HepG2 (cell line): ENCODE data around the gene ZBTB32. TPM values are rescaled to one million over a fixed set of nuclear protein-coding genes. Genes with fewer than 3 reads are reported as not detected.

Experiments
- ATAC-seq: fragments of 200-7000 bp; cut with Tn5 transposase; 3 replicates; pipeline ENCODE4 v1.9.1; 2020; ENCODE audit warnings: mild to moderate bottlenecking, moderate library complexity
- BruUV-seq: library from RNA; stranded (reverse); fragments of 400-500 nt; replicated peaks from 2 replicates; lab custom pipeline; 2021; lab: Mats Ljungman, UMichigan
- CTCF ChIA-PET: fragments of 300-600 bp; formaldehyde crosslinking; extraction: SDS; loops from one replicate; lab custom pipeline; 2021; ENCODE audit warnings: low total read pairs, inconsistent platforms, low intra/inter-chr PET ratio; lab: Yijun Ruan, JAX
- POLR2A ChIA-PET: fragments of 350-600 bp; sonication (Branson Sonifier 250); formaldehyde crosslinking; loops from one replicate; lab custom pipeline; 2020; ENCODE audit warnings: antibody characterized with exemption, inconsistent platforms; lab: Yijun Ruan, JAX
- DNase-seq: peaks from one replicate; pipeline ENCODE4 v3.0.0-alpha.2; 2015; ENCODE audit warnings: low spot score
- FAIRE-seq: peaks from 3 replicates; lab custom pipeline; 2011; peaks lifted over from hg19 to GRCh38; lab: Jason Lieb, UNC
- H2AFZ ChIP-seq: one replicate; pipeline ENCODE4 v1.6.1; 2011; ENCODE audit warnings: low read length, inconsistent platforms
- H3K27ac ChIP-seq: fragments of 300-600 bp; 3 replicates; pipeline ENCODE4 v1.8.0; 2011; ENCODE audit warnings: mixed run types, mild to moderate bottlenecking, mixed read lengths, low read length, inconsistent platforms; ENCODE audit not compliant: insufficient read depth; ENCODE audit errors: extremely low read length
- H3K27me3 ChIP-seq, 2 experiments: fragments of 200-600 bp in 1 of 2; 2 replicates in 1 of 2; 3 replicates in 1 of 2; pipeline versions ENCODE4 v1.6.0 to v1.8.0; 2011; ENCODE audit warnings: low read length in 2 of 2, mild to moderate bottlenecking in 2 of 2, moderate library complexity in 2 of 2, inconsistent platforms in 1 of 2; ENCODE audit not compliant: insufficient read depth in 2 of 2, control insufficient read depth in 1 of 2
- H3K36me3 ChIP-seq, 2 experiments: fragments of 200-600 bp in 1 of 2; replicated peaks in 1 of 2; 2 replicates in 1 of 2; 3 replicates in 1 of 2; pipeline versions ENCODE4 v1.5.1 to v1.8.0; 2011; ENCODE audit warnings: low read length in 2 of 2, inconsistent platforms in 1 of 2; ENCODE audit not compliant: insufficient read depth in 2 of 2, control insufficient read depth in 1 of 2
- H3K4me1 ChIP-seq: 2 replicates; pipeline ENCODE4 v1.5.1; 2012; ENCODE audit warnings: low read length, inconsistent platforms; ENCODE audit not compliant: insufficient read depth
- H3K4me2 ChIP-seq: 2 replicates; pipeline ENCODE4 v1.6.0; 2011; ENCODE audit warnings: low read depth, low read length, inconsistent platforms
- H3K4me3 ChIP-seq, 3 experiments: fragments of 200-600 bp in 1 of 3; sonication (generic), shearing (Covaris generic) in 1 of 3; replicated peaks in 1 of 3; 2 replicates each; pipeline ENCODE4 v1.5.1; 2011 to 2016; ENCODE audit warnings: low read length in 3 of 3, inconsistent platforms in 2 of 3, low read depth in 2 of 3, mild to moderate bottlenecking in 2 of 3, control low read depth in 1 of 3, mixed read lengths in 1 of 3; ENCODE audit not compliant: insufficient read depth in 1 of 3
- H3K79me2 ChIP-seq: one replicate; pipeline ENCODE4 v1.6.1; 2011; ENCODE audit warnings: low read length, inconsistent platforms; ENCODE audit not compliant: insufficient read depth
- H3K9ac ChIP-seq: 2 replicates; pipeline ENCODE4 v1.6.0; 2011; ENCODE audit warnings: mild to moderate bottlenecking, low read depth, low read length, inconsistent platforms; ENCODE audit not compliant: insufficient read depth
- H3K9me3 ChIP-seq: 2 replicates; pipeline ENCODE4 v1.5.1; 2012; ENCODE audit warnings: mild to moderate bottlenecking, low read length
- H4K20me1 ChIP-seq: 2 replicates; pipeline ENCODE4 v1.6.0; 2011; ENCODE audit warnings: inconsistent platforms, mild to moderate bottlenecking, low read length, moderate library complexity; ENCODE audit not compliant: insufficient read depth
- CENPX ChIP-seq: sonication (generic); formaldehyde crosslinking; IDR thresholded peaks from 2 replicates; pipeline ENCODE4 v1.9.0; 2021; ENCODE audit warnings: mild to moderate bottlenecking, missing genetic modification reagents, moderate library complexity
- EHMT2 ChIP-seq: fragments of 200-600 bp; sonication (generic); IDR thresholded peaks from 2 replicates; pipeline ENCODE4 v1.7.0; 2017; ENCODE audit warnings: antibody characterized with exemption, low read depth, low read length, borderline replicate concordance
- ESRRA ChIP-seq: sonication (generic); formaldehyde crosslinking; IDR thresholded peaks from 2 replicates; pipeline ENCODE4 v1.5.1; 2020; ENCODE audit warnings: mild to moderate bottlenecking, low read depth, missing genetic modification reagents
- HMG20B ChIP-seq: conservative IDR thresholded peaks from 2 replicates; pipeline ENCODE4 v1.6.1; 2016; ENCODE audit warnings: missing genetic modification reagents, missing compliant biosample characterization
- PAX8 ChIP-seq: sonication (generic); formaldehyde crosslinking; IDR thresholded peaks from 2 replicates; pipeline ENCODE4 v1.8.0; 2022; ENCODE audit warnings: mild to moderate bottlenecking, missing genetic modification reagents, borderline replicate concordance
- REXO4 ChIP-seq: sonication (generic); formaldehyde crosslinking; IDR thresholded peaks from 2 replicates; pipeline ENCODE4 v1.8.0; 2022; ENCODE audit warnings: missing genetic modification reagents, mild to moderate bottlenecking, borderline replicate concordance
- ZBTB2 ChIP-seq: sonication (generic); formaldehyde crosslinking; IDR thresholded peaks from 2 replicates; pipeline ENCODE4 v1.8.0; 2022; ENCODE audit warnings: low read depth, missing genetic modification reagents
- ZNF501 ChIP-seq: sonication (generic); formaldehyde crosslinking; IDR thresholded peaks from 2 replicates; pipeline ENCODE4 v1.5.1; 2020; ENCODE audit warnings: mild to moderate bottlenecking, moderate library complexity, missing genetic modification reagents
- ZNF552 ChIP-seq: sonication (generic); formaldehyde crosslinking; IDR thresholded peaks from 2 replicates; pipeline ENCODE4 v1.9.0; 2022; ENCODE audit warnings: missing genetic modification reagents, mild to moderate bottlenecking, borderline replicate concordance
- WGBS: methylation state at CpG from one replicate; pipeline ENCODE4 v1.1.6; 2017; ENCODE audit warnings: low lambda C conversion rate; 5-methylcytosine and 5-hydroxymethylcytosine counted together
- in situ Hi-C: cut with HindIII; loops from 2 replicates; pipeline ENCODE4 v1.10.0; 2017; ENCODE audit warnings: low pct_unique_long_range_greater_than_20kb; ENCODE audit not compliant: extremely low pct_ligation_motif_present
- intact Hi-C: fragments of 100-400 bp; cut with micrococcal nuclease; formaldehyde crosslinking; loops from one replicate; pipeline ENCODE4 v1.10.0; 2022; ENCODE audit not compliant: unreplicated experiment
- polyA plus RNA-seq, 8 experiments: library from polyadenylated mRNA; depleted of rRNA in 3 of 8; stranded (reverse) in 7 of 8; unstranded in 1 of 8; fragments of >200 nt; fragmentation: Illumina TruSeq in 4 of 8; extraction: Trizol in 4 of 8; gene quantifications; 2 replicates each; pipeline versions ENCODE4 v1.2.1 to v1.2.3, GENCODE V29; 2011 to 2016; ENCODE audit warnings: low read depth in 4 of 8, missing spikeins in 1 of 8, mixed read lengths in 1 of 8; ENCODE audit not compliant: insufficient read depth in 1 of 8
- total RNA-seq, 5 experiments: library from RNA; depleted of rRNA; stranded (reverse); fragments of >200 nt; fragmentation: Illumina TruSeq; extraction: Trizol; gene quantifications; 2 replicates each; pipeline ENCODE4 v1.2.3, GENCODE V29; 2016; ENCODE audit warnings: low read depth in 1 of 5
- TF ChIP-seq, protein P1 (sequence below): sonication (generic); formaldehyde crosslinking; IDR thresholded peaks from 2 replicates; pipeline ENCODE4 v1.5.0; 2020; ENCODE audit warnings: missing genetic modification reagents
- TF ChIP-seq, protein P2 (sequence below): IDR thresholded peaks from 2 replicates; pipeline ENCODE4 v1.6.1; 2012; ENCODE audit warnings: low read depth, low read length, improper control_type of control experiment

Gene ZBTB32
- total and polyA plus RNA-seq, 2 of the 13 experiments (the other 11 are each of a cell fraction or from before 2014, with no cell fraction given): not detected

GRCh38 chr19:35753634-35754369 lies 49.4 kb downstream of the ZBTB32 start:
- H3K27ac ChIP-seq: no peak overlapping the region
- no peak for ATAC-seq
- H3K4me3 ChIP-seq: no peak overlapping the region
- H3K4me1 ChIP-seq: peaks cover 21% of the 10 kb centered on the region
- no peak overlapping the region for H2AFZ ChIP-seq
- no peak for TF ChIP-seq CENPX (CRISPR knock-in tag)
- no peak for TF ChIP-seq ZBTB2 (CRISPR knock-in tag)
- no peak for TF ChIP-seq REXO4 (CRISPR knock-in tag)
- TF ChIP-seq ESRRA (CRISPR knock-in tag): no peak
- TF ChIP-seq, protein P1, sequence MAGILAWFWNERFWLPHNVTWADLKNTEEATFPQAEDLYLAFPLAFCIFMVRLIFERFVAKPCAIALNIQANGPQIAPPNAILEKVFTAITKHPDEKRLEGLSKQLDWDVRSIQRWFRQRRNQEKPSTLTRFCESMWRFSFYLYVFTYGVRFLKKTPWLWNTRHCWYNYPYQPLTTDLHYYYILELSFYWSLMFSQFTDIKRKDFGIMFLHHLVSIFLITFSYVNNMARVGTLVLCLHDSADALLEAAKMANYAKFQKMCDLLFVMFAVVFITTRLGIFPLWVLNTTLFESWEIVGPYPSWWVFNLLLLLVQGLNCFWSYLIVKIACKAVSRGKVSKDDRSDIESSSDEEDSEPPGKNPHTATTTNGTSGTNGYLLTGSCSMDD: no peak
- no peak for TF ChIP-seq HMG20B (CRISPR knock-in tag)
- TF ChIP-seq PAX8: no peak
- TF ChIP-seq, protein P2, sequence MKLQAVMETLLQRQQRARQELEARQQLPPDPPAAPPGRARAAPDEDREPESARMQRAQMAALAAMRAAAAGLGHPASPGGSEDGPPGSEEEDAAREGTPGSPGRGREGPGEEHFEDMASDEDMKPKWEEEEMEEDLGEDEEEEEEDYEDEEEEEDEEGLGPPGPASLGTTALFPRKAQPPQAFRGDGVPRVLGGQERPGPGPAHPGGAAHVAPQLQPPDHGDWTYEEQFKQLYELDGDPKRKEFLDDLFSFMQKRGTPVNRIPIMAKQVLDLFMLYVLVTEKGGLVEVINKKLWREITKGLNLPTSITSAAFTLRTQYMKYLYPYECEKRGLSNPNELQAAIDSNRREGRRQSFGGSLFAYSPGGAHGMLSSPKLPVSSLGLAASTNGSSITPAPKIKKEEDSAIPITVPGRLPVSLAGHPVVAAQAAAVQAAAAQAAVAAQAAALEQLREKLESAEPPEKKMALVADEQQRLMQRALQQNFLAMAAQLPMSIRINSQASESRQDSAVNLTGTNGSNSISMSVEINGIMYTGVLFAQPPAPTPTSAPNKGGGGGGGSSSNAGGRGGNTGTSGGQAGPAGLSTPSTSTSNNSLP: no peak
- TF ChIP-seq ZNF552 (CRISPR knock-in tag): no peak
- no peak for TF ChIP-seq ZNF501 (CRISPR knock-in tag)
- no peak for TF ChIP-seq EHMT2
- H3K9me3 ChIP-seq: no peaks in the 10 kb centered on the region
- peaks cover 3 to 20% of the 10 kb centered on the region in 2 experiments; a peak in 3 of 5 replicates for H3K36me3 ChIP-seq
- ChIA-PET POLR2A (no interaction called here), CTCF (no interaction called here)
- no peak for FAIRE-seq
- H4K20me1 ChIP-seq: no peaks in the 10 kb centered on the region
- in situ Hi-C loops: no loop called here
- BruUV-seq: no TSS peak
- H3K9ac ChIP-seq: no peak overlapping the region
- 97% methylated on average over 7 of the region's 20 CpGs for WGBS
- peaks cover 8% of the 10 kb centered on the region for H3K79me2 ChIP-seq
- H3K4me2 ChIP-seq: no peak overlapping the region
- no peak for DNase-seq
- no peaks in the 10 kb centered on the region; a peak in 1 of 5 replicates for H3K27me3 ChIP-seq
- intact Hi-C loops: no loop called here
